Left lung (tissue), 10 donors: Measurements from ENCODE around the gene ERVW-1. TPM values are rescaled to one million over a fixed set of nuclear protein-coding genes. Genes with fewer than 3 reads are reported as not detected.

Source experiments
- ATAC-seq: fragments of 200-7000 bp; cut with Tn5 transposase; one replicate; pipeline ENCODE4 v1.9.1; 2020; ENCODE audit warnings: moderate library complexity
- DNase-seq, 4 donors: peaks; one replicate each; pipeline ENCODE4 v3.0.0-alpha.2; 2013 to 2020
- H3K27ac ChIP-seq, 2 donors: fragments of 200-600 bp; sonication (generic) in 1 of 2; one replicate each; pipeline versions ENCODE4 v1.5.0 to v1.8.0; 2020 to 2021
- H3K27me3 ChIP-seq, 2 donors: fragments of 200-600 bp; sonication (generic) in 1 of 2; one replicate each; pipeline versions ENCODE4 v1.5.0 to v1.8.0; 2020 to 2021
- H3K36me3 ChIP-seq, 2 donors: fragments of 200-600 bp; sonication (generic) in 1 of 2; one replicate each; pipeline versions ENCODE4 v1.5.0 to v1.8.0; 2020 to 2021
- H3K4me1 ChIP-seq, 2 donors: fragments of 200-600 bp; one replicate each; pipeline ENCODE4 v1.8.0; 2021
- H3K4me3 ChIP-seq, 2 donors: fragments of 200-600 bp; sonication (generic) in 1 of 2; one replicate each; pipeline versions ENCODE4 v1.5.0 to v1.8.0; 2020 to 2021; ENCODE audit warnings: mild to moderate bottlenecking in 1 of 2
- H3K9me3 ChIP-seq, 2 donors: fragments of 200-600 bp; sonication (generic) in 1 of 2; one replicate each; pipeline versions ENCODE4 v1.5.0 to v1.8.0; 2020 to 2021
- CTCF ChIP-seq, 2 donors: fragments of 200-600 bp; sonication (generic) in 1 of 2; IDR thresholded peaks; one replicate each; pipeline versions ENCODE4 v1.5.0 to v1.8.0; 2021; ENCODE audit warnings: antibody characterized with exemption in 2 of 2
- intact Hi-C, 2 donors: fragments of 100-400 bp; cut with DNase I; formaldehyde crosslinking; loops; one replicate each; pipeline versions ENCODE4 v1.11.2 to v1.14.2; 2022
- polyA plus RNA-seq, 6 donors: library from polyadenylated mRNA; unstranded; fragments of 120-200 nt; gene quantifications; one replicate each; pipeline ENCODE4 v1.2.1, GENCODE V29; 2013; ENCODE audit not compliant: insufficient read length in 6 of 6
- total RNA-seq, 2 donors: library from RNA; stranded (reverse); fragmentation: NEBNext Ultra II Directional; extraction: Animal tissue kit (Norgen Biotek cat#: 25700); gene quantifications; one replicate each; pipeline ENCODE4 v1.2.1, GENCODE V29; 2021
- donor health status: DM: no; HTN: yes; CAD: no.
- donor health status: DM: no; HTN: no; CAD: no.

ERVW-1 gene
- total and polyA plus RNA-seq, 8 donors, result 1.2 to 2.6 (median 2.1) TPM; not detected in 2

DNA sequence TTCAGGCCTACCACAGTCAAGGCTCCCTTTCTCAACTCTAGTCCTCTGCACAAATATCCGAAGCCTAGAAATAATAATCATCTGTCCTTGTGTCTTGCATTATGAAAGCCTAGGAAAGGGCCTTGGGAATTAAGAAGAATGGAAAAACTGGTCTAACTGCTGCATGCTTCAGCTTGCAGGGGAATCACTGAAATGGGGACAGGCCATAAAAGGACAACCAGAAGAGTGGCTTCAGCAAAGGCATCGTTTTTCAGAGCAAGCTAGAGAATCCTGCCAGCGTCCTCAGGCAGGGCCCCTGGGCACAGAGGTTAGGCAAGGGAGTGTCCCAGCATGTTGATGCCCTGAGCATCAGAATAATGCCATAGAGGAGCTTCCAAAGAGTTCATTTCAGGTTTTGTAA is 13.2 kb downstream of the ERVW-1 start:
- Histone ChIP-seq H3K9me3 (no peaks in the 10 kb centered on the region), H3K27ac (no peak overlapping the region), H3K27me3 (no peaks in the 10 kb centered on the region), H3K36me3 (peaks cover 0 to 7% of the 10 kb centered on the region in 2 donors), H3K4me3 (no peak overlapping the region), H3K4me1 (peaks cover 0 to 3% of the 10 kb centered on the region in 2 donors)
- intact Hi-C loops, result no loop called here
- TF ChIP-seq CTCF (IDR thresholded peaks at IDR 0.05), result no peak
- DNase-seq (no peak), ATAC-seq (no peak)

DNA sequence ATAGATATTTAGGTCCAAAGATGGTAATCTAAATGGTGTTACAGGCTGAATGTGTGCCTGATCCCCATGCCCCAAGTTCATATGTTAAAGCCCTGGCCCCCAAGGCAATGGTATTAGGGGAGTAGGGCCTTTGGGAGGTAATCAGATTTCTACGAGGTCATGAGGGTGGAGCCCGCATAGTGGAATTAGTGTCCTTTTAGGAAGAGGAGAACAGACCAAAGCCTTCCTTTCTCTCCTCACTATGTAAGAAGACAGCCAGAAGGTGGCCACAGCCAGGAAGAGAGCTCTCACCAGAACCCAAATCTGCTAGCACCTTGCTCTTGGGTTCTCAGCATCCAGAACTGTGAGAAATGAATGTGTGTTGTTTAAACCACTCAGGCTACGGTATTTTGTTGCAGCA is 15.2 kb downstream of the ERVW-1 start:
- intact Hi-C loops, result no loop called here
- Histone ChIP-seq H3K27me3 (no peaks in the 10 kb centered on the region), H3K27ac (no peak overlapping the region), H3K4me1 (peaks cover 0 to 3% of the 10 kb centered on the region in 2 donors), H3K36me3 (peaks cover 0 to 20% of the 10 kb centered on the region in 2 donors), H3K4me3 (no peak overlapping the region), H3K9me3 (no peaks in the 10 kb centered on the region)
- TF ChIP-seq CTCF (IDR thresholded peaks at IDR 0.05), result no peak
- DNase-seq (no peak), ATAC-seq (no peak)

- intact Hi-C loops, result no loop called here
- ATAC-seq (peak; percentile 87), DNase-seq (peak in 1 of 4 donors; percentile 38)
- H3K4me3 ChIP-seq, result no peak overlapping the region
- H3K9me3 ChIP-seq, result no peaks in the 10 kb centered on the region
- peak; percentile 56 to 58 for TF ChIP-seq CTCF (IDR thresholded peaks at IDR 0.05)
- H3K27ac ChIP-seq, result no peak overlapping the region
- H3K4me1 ChIP-seq, result peaks cover 0 to 3% of the 10 kb centered on the region in 2 donors
- no peaks in the 10 kb centered on the region for H3K27me3 ChIP-seq
- peaks cover 0 to 32% of the 10 kb centered on the region in 2 donors for H3K36me3 ChIP-seq
These were observed 16.4 kb downstream of the ERVW-1 start for GRCh38 chr7:92461027-92462003.

- DNase-seq (no peak), ATAC-seq (peak; percentile 75)
- TF ChIP-seq CTCF (IDR thresholded peaks at IDR 0.05), result no peak
- Histone ChIP-seq H3K36me3 (peaks cover 0 to 41% of the 10 kb centered on the region in 2 donors), H3K4me1 (peaks cover 0 to 3% of the 10 kb centered on the region in 2 donors), H3K9me3 (no peaks in the 10 kb centered on the region), H3K4me3 (no peak overlapping the region), H3K27me3 (no peaks in the 10 kb centered on the region), H3K27ac (no peak overlapping the region)
- intact Hi-C loops, result no loop called here
These were observed 17.2 kb downstream of the ERVW-1 start for GRCh38 chr7:92460510-92460909.

GRCh38 chr7:92460109-92460508 is 17.6 kb downstream of the ERVW-1 start:
- H3K27me3 ChIP-seq, result no peaks in the 10 kb centered on the region
- no peaks in the 10 kb centered on the region for H3K9me3 ChIP-seq
- no peak for TF ChIP-seq CTCF (IDR thresholded peaks at IDR 0.05)
- H3K4me3 ChIP-seq, result no peak overlapping the region
- DNase-seq, result no peak
- H3K36me3 ChIP-seq, result peaks cover 0 to 45% of the 10 kb centered on the region in 2 donors
- no peak overlapping the region for H3K27ac ChIP-seq
- H3K4me1 ChIP-seq, result peaks cover 0 to 3% of the 10 kb centered on the region in 2 donors
- intact Hi-C loops, result no loop called here
- no peak for ATAC-seq
